ENCODE results near the gene DHX30.
A peak's percentile ranks its signal among the peaks of the same experiment; 100 is the strongest.
"Not testable (repeated sequence)": the region's sequence is repeated elsewhere in the genome, so short reads cannot be mapped to it uniquely, and the experiment has no call there.

Gene DHX30, protein sequence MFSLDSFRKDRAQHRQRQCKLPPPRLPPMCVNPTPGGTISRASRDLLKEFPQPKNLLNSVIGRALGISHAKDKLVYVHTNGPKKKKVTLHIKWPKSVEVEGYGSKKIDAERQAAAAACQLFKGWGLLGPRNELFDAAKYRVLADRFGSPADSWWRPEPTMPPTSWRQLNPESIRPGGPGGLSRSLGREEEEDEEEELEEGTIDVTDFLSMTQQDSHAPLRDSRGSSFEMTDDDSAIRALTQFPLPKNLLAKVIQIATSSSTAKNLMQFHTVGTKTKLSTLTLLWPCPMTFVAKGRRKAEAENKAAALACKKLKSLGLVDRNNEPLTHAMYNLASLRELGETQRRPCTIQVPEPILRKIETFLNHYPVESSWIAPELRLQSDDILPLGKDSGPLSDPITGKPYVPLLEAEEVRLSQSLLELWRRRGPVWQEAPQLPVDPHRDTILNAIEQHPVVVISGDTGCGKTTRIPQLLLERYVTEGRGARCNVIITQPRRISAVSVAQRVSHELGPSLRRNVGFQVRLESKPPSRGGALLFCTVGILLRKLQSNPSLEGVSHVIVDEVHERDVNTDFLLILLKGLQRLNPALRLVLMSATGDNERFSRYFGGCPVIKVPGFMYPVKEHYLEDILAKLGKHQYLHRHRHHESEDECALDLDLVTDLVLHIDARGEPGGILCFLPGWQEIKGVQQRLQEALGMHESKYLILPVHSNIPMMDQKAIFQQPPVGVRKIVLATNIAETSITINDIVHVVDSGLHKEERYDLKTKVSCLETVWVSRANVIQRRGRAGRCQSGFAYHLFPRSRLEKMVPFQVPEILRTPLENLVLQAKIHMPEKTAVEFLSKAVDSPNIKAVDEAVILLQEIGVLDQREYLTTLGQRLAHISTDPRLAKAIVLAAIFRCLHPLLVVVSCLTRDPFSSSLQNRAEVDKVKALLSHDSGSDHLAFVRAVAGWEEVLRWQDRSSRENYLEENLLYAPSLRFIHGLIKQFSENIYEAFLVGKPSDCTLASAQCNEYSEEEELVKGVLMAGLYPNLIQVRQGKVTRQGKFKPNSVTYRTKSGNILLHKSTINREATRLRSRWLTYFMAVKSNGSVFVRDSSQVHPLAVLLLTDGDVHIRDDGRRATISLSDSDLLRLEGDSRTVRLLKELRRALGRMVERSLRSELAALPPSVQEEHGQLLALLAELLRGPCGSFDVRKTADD

DNA sequence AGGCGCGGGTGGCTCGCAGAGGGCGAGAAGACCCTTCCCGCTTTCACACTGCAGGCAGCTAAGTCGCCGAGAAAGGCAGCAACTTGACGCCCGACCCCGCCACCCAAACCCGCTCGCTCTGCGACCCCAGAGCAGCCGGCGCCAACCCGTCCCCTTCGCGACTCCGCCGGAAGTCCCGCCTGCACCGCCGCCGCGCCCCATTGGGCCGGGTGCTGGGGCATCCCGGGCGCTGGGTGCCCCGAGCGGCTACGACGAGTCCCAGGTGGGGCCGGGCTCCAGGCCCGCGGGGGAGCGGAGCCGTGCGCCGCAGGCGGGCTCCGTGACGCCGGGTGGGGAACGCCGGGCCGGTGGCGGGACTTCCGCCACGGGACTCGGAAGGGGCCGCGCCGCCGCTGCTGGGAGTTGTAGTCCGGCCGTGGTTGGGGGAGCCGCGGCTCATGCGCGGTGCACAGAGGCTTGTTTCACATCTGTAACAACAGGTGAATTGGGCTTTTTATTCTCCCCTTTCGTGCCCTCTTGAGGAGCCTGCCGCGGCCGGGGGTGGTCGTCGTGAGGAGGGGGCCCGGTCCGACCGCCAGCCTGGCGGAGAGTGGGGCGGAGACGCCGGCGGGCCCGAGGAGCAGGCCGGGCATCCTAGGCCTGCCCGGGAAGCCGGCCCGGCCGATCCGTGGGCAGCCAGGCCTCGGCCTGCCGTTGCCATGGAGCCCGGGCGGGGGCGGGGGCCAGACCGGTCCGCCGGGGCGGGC lies at the start of gene DHX30:
Gene DHX30 (plus strand): TSS at position 405 of the 746 bp plus-strand sequence. CDS start 7,546 bp downstream, outside the sequence.
- DNase-seq, result peak; percentile 44 to 95

DNA sequence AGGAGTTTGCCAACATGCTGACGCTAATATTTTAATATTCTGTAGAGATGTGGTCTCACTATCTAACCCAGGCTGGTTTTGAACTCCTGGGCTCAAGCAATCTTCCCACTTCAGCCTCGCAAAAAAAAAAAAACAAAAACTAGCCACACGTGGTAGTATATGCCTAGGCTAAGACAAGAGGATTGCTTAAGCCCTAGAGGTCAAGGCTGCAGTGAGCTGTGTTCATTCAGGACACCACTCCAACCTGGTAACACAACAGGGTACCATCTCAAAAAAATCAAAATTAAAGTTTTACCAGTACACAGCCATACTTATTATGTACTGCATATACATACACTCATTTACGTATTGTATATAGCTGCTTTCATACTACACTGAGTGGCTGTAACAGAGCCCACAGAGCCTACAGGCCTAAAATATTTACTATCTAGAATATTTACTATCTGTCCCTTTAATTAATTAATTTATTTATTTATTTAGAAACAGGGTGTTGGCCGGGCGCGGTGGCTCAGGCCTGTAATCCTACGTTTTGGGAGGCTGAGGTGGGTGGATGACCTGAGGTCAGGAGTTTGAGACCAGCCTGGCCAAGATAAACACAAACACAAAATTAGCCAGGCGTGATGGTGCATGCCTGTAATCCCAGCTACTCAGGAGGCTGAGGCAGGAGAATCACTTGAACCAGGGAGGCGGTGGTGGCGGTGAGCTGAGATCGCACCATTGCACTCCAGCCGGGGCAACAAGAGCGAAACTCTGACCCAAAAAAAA lies 44.5 kb upstream of the DHX30 start:
- DNase-seq, result no peak

DNA sequence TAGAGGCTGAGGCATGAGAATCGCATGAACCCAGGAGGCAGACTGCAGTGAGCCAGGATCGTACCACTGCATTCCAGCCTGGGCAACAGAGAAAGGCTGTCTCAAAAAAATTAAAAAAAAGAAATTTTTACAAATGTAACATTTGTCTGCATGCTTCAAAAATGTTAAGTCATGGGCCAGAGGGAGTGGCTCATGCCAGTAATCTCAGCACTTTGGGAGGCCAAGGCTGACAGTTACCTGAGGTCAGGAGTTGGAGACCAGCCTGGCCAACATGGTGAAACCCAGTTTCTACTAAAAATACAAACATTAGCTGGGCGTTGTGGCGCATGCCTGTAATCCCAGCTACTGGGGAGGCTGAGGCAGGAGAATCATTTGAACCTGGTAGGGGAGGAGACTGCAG lies 42.7 kb upstream of the DHX30 start:
- DNase-seq, result not testable (repeated sequence)

DNA sequence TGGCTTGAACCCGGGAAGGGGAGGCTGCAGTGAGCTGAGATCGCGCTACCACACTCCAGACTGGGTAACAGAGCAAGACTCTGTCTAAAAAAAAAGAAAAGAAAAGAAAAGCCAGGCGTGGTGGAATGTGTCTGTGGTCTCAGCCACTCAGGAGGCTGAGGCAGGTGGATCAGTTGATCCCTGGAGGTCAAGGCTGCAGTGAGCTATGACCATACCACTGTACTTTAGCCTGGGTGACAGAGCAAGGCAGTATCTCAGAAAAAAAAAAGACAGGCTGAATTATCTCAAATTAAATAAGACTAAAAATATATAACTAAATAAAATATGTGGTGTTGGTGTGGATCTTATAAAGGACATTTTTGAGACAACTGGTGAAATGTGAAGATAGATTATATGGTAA lies 41.9 kb upstream of the DHX30 start:
- DNase-seq, result no peak

DNA sequence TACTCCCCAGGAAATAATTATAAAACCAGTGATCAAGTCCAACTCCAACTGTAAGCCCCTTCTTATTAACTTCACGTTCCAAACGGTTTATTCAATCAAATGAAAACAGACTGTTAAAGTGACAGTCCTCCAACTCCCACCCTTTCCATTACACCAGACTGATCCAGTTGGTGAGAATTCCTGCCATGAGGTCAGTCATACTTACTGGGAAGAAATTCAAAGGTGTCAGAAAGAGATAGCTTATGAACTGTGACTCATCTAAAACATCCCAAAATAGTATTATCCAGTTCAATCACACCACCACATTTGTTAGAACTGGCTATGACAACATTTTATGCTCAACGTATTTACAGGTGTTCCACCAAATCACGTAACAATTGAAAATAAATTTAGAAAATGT lies 40.7 kb upstream of the DHX30 start:
- no peak for DNase-seq

DNA sequence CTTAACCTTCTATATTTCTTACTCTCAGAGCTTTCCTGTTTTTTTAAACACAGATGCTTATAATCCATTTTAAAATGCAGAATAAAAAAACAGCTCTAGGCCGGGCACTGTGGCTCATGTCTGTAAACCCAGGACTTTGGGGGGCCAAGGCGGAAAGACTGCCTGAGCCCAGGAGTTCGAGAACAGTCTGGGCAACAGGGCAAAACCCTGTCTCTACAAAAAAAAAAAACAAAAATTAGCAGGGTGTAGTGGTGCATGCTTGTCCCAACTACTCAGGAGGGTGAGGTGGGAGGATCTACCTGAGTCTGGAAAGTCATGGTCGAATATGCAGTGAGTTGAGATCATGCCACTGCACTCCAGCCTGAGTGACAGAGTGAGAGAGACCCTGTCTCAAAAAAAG lies 36.8 kb upstream of the DHX30 start:
- DNase-seq, result no peak

DNA sequence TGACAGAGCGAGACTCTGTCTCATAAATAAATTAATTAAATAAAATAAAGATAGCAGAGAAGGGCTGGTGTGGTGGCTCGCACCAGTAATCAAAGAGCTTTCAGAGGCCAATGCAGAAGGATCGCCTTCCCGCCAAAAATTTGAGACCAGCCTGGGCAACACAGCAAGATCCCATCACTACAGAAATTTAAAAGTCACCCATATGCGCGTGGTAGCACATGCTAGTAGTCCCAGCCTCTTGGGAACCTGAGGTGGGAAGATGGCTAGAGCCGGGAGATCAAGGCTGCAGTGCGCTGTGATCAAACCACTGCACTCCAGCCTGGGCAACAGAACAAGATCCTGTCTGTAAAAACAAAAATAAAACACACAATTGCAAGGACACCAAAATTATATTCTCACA lies 30.9 kb upstream of the DHX30 start:
- no peak for DNase-seq

DNA sequence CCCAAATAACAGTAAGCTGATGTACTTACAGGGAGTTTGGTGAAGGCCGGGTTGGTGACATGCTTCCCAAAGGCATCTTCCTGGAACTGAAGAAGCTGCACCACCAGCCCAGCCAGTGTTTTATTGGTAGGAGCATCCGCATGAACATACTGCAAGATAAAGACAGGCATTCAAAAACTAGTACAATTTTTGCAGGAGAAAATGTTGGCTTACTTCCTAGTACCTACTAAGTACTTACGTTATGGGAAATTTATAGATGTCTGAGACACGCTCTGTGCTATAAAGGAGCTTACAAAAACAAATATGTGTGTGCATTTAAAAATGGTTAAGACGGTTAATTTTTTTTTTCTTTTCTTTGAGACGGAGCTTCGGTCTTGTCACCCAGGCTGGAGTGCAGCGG lies 30.1 kb upstream of the DHX30 start:
- DNase-seq, result no peak

DNA sequence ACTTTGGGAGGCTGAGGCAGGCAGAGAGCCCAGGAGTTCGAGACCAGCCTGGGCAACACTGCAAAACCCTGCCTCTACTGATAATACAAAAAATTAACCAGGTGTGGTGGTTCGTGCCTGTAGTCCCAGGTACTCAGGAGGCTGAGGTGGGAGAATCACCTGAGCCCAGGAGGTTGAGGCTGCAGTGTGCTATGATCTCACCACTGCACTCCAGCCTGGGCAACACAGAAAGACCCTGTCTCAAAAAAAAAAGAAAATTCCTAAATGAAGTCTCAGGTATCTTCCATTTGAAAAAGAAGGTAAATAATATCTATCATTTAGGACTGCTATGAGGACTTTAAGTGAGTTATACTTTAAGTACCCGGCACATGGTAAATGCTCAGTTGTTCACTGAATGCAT lies 24.2 kb upstream of the DHX30 start:
- no peak for DNase-seq

DNA sequence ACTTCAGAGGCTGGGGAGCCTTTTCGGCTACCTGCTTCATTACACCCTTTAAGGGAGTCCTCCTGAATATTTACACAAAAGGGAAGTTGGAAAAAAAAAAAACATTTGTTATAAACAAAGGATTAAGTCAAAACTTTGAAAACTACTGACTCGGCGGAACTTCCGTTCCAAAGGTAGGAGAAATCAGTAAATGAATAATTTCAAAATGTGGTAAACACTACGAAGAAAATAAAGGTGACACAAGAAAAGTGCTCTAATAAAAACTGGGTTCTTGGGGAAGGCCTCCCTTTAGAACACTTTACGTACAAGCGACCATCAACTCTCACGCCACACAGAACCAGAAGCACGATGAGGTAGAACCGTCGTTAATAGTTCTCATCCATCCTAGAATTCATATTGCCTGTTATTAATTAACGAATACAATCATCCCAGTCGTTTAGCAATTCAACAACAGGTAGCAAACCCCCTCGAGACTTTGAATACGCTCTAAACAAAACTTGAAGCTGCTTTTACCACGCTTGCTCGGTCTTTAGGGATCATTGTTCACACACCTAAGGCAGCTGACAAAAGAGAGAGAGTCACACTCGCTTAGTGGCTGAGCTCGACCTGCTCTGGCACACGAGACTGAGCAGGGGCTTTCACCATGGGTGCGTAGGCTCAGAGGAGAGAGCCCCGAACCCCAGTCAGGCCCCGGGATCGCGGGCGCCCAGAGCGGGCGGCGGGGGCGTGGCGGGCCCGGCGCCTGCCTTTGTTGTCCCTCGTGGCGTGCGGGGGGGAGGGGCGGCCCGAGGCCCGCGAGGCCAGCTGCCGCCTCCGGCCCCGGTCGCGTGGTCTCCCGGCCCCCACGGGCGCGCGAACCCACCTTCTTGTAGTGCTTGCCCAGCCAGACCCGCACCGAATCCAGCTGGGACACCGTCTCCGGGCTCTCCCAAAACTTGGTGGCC lies 21.9 kb upstream of the DHX30 start:
- no peak for DNase-seq

DNA sequence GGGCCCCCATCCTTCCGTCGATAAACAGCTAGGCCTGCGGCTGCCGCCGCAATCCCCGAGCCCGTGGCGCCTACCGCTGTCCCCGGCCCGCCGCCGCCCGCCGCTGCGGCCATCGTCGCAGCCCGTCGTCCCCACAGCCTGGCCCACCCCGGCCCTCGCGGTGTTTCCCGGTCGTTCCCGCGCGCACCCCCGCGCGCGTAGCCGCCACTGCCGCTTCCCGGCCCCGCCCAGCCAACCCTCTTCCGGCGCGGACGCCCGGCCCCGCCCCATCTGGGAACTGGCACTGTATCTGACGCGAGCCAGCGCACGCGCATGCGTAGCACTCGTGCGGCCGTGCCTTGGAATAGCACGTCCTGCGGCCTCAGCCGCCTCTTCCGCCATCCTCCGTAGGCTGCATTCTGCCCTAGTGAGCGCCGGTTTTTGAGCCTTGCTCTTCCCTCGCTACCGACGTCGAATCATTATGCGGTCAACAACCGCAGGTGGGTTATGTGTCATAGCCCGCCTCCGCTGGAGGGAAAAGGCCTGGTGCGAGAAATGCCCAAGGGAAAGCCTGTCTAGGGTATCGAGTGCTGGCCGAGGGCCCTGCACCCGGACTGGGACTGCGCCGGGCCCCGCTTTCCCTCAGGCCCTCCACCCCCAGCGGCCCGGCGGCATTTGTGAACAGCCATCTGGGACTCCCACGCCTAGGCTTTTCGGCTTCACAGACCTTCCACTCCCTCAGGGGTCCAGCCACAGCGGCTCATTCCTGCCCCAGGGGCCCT lies 21.1 kb upstream of the DHX30 start, which contains the start of gene SMARCC1:
Gene SMARCC1 (minus strand): TSS at position 209 of the 761 bp plus-strand sequence. CDS start 96 bp downstream, at position 113.
- DNase-seq, result peak; percentile 91 to 94

DNA sequence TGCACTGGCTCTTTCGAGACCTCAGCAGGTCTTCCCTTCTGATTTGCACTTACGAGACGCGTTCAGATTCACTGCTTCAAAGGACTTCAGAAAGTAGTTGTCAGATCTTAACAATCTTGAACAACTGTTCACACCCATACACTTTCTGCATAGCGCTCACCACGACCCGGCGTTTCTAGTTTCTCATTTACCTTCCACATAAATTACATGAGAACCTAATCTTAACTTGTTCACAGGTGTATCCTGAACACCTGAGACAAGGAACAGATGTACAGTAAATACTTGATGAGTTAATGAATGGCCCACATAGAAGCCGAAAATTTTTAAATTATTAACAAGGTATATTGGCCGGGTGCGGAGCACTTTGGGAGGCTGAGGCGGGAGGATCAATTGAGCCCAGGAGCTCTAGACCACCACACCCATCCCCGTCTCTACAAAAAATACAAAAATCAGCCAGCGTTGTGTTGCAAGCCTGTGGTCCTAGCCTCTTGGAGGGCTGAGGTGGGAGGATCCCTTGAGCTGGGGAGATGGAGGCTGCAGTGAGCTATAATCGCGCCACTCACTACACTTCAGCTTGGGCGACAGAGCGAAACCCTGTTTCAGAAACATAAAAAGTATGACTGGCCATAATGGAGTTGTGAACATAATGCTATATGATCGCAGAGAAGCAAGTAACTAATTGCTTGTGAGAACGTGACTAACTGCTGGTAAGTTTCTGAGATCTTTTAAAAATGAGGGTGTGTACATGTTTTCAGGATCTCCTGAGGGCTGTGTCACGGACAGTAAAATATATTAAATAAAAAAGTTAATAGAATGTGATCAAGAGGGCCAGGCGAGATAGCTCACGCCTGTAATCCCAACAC lies 20.3 kb upstream of the DHX30 start:
- DNase-seq, result no peak

DNA sequence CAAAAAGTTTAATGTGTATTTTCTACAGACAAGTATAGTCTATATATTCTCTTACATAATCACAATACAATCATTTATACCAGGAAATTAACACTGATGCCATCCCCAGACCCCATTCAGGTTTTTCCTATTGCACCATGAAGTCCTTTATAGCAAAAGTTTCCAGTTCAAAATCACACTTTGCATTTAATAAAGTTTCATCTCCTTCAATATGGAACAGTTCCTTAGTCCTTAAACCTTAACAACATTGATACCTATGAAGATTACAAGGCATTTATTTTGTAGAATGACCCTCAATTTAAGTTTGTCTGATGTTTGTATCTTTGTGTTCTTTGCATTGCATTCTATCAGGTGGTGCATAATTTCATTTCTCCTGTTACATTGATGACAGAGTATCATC lies 19.3 kb upstream of the DHX30 start:
- DNase-seq, result no peak

DNA sequence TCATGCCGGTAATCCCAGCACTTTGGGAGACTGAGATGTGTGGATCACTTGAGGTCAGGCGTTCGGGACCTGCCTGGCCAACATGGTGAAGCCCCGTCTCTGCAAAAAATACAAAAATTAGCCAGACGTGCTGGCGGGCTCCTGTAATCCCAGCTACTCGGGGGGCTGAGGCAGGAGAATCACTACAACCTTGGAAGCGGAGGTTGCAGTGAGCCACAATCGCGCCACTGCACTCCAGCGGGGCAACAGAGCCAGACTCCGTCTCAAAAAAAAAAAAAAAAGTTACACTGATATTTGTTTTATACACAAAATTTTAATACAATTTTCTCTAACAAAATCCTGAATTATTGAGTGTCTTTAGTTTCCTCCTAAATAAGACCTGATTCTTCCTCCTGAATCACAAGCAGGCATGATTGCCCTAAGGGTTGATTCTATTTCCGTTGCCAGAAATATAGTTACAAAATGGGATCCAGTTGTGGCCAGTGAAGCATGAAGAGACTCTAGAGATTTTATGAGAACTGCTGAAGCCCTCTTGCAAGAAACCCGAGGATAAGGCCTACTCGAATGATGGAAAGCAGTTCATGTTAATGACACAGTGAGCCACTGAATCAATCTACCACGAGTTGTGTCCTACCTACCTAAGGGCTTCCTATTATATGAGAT lies 11.6 kb upstream of the DHX30 start:
- no peak for DNase-seq

DNA sequence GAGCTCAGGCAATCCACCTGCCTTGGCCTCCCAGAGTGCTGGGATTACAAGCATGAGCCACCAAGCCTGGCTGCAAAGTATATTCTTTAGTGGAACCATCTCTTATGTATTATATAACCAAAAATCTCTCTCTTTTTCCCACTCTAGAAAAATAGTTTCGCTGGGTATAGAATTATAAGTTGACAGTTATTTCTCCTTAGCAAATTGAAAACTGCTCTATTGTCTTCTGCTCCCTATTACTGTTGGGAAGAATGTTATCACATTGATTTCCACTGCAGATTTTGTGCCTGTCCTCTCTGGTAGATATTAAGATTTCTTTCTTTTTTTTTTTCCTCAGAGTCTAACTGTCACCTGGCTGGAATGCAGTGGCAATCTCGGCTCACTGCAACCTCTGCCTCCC lies 10.2 kb upstream of the DHX30 start:
- DNase-seq, result no peak

DNA sequence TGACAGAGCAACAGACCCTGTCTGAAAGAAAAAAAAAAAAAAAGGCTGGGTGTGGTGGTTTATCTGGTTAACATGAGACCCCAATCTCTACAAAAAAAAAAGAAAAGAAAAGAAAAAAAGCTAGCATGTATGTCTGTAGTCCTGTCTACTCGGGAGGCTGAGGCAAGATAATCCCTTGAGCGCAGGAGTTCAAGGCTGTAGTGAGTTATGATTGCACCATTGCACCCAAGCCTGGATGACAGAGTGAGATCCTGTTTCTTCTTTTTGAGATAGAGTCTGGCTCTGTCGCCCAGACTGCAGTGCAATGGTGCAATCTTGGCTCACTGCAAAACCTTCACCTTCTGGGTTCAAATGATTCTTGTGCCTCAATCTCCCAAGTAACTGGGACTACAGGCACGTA lies 8.4 kb upstream of the DHX30 start:
- no peak for DNase-seq

DNA sequence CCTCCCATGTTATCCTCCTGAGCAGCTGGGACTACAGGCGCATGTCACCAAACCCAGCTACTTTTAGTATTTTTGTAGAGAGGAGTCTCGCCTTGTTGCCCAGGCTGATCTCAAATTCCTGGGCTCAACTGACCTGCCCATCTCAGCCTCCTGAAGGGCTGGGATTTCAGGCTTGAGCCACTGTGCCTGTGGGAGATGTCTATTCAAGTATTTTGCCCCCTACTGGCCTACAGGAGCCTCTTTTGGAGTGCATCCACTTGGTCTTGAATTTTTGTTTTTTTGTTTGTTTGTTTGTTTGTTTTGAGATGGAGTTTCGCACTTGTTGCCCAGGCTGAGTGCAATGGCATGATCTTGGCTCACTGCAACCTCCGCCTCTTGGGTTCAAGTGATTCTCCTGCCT lies 3.2 kb upstream of the DHX30 start:
- no peak for DNase-seq

DNA sequence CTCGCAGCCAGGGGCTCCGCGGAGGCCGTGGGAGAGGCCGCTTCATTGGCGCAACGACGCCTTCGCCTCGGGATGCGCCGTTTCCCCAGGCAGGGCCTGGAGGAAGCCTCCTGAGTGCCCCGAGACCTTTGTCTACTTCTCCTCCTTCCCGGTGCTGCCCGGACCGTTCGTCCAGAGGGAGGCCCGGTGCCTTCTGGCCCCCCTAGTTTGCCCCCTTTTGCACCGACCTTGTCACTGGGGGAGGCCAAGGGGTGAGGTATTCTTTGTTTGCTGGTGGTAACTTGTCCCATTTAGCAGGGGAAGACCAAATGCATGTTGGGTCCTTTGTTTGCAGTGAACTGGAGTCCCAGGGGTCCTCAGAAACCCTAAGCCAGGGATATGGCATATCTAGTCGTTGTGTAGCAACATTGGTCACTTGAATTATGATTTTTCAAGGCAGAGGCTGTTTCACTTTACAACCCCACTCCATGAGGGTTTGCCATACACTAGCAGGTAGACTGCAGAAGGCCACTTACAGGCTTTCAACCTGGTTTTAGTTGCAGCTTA lies 615 bp downstream of the DHX30 start:
- DNase-seq, result no peak
